CD1c-positive myeloid dendritic cell (primary cell): ENCODE results near the gene PLXNA4.
"Not testable (repeated sequence)": the region's sequence is repeated elsewhere in the genome, so short reads cannot be mapped to it uniquely, and the experiment has no call there.

Experiments
- DNase-seq: peaks from one replicate; pipeline ENCODE4 v3.0.0-alpha.2; 2016; ENCODE audit errors: extremely low spot score

Gene PLXNA4

GRCh38 chr7:132203021-132203420, 373.2 kb downstream of the PLXNA4 start:
- no peak for DNase-seq

GRCh38 chr7:132202541-132202940, 373.7 kb downstream of the PLXNA4 start:
- no peak for DNase-seq

GRCh38 chr7:132200141-132200540, 376.1 kb downstream of the PLXNA4 start:
- DNase-seq: no peak

- no peak for DNase-seq
These were observed 376.6 kb downstream of the PLXNA4 start for GRCh38 chr7:132199626-132200025.

- DNase-seq: no peak
These were observed 378.5 kb downstream of the PLXNA4 start for GRCh38 chr7:132197772-132198171.

GRCh38 chr7:132193898-132194297, 382.4 kb downstream of the PLXNA4 start:
- no peak for DNase-seq

GRCh38 chr7:132192809-132193208, 383.5 kb downstream of the PLXNA4 start:
- no peak for DNase-seq

- DNase-seq: no peak
These were observed 384.9 kb downstream of the PLXNA4 start for GRCh38 chr7:132191418-132191817.

- no peak for DNase-seq
These were observed 385.6 kb downstream of the PLXNA4 start for GRCh38 chr7:132190683-132191082.

- no peak for DNase-seq
These were observed 386.4 kb downstream of the PLXNA4 start for GRCh38 chr7:132189881-132190280.

- DNase-seq: no peak
These were observed 388.1 kb downstream of the PLXNA4 start for GRCh38 chr7:132187869-132188789.

GRCh38 chr7:132187391-132187790, 388.9 kb downstream of the PLXNA4 start:
- DNase-seq: no peak

GRCh38 chr7:132185150-132185549, 391.1 kb downstream of the PLXNA4 start:
- DNase-seq: no peak

GRCh38 chr7:132183781-132184380, 392.4 kb downstream of the PLXNA4 start:
- DNase-seq: no peak

GRCh38 chr7:132182992-132183391, 393.3 kb downstream of the PLXNA4 start:
- DNase-seq: no peak

GRCh38 chr7:132181946-132182685, 394.2 kb downstream of the PLXNA4 start:
- no peak for DNase-seq

- no peak for DNase-seq
These were observed 394.9 kb downstream of the PLXNA4 start for GRCh38 chr7:132181371-132181770.

- DNase-seq: no peak
These were observed 395.8 kb downstream of the PLXNA4 start for GRCh38 chr7:132180481-132180880.

- no peak for DNase-seq
These were observed 396.6 kb downstream of the PLXNA4 start for GRCh38 chr7:132179681-132180080.

- no peak for DNase-seq
These were observed 397.2 kb downstream of the PLXNA4 start for GRCh38 chr7:132179080-132179430.

GRCh38 chr7:132178402-132179079, 397.7 kb downstream of the PLXNA4 start:
- DNase-seq: not testable (repeated sequence)
